OCI-LY7 (cell line): ENCODE measurements around the gene EFHD2. TPM values are rescaled to one million over a fixed set of nuclear protein-coding genes. Genes with fewer than 3 reads are reported as not detected.
"Not testable (repeated sequence)": the region's sequence is repeated elsewhere in the genome, so short reads cannot be mapped to it uniquely, and the experiment has no call there.

ENCODE experiments used
- BruUV-seq: library from RNA; stranded (reverse); fragments of 400-500 nt; replicated peaks from 2 replicates; lab custom pipeline; 2021; lab: Mats Ljungman, UMichigan
- CTCF ChIA-PET: fragments of 300-600 bp; sonication (Branson Sonifier 250); formaldehyde crosslinking; loops from one replicate; lab custom pipeline; 2022; ENCODE audit warnings: antibody characterized with exemption; ENCODE audit not compliant: unreplicated experiment; lab: Charles Lee
- POLR2A ChIA-PET: fragments of 300-600 bp; sonication (Branson Sonifier 250); formaldehyde crosslinking; loops from one replicate; lab custom pipeline; 2022; ENCODE audit warnings: antibody characterized with exemption; lab: Charles Lee
- DNase-seq: peaks from one replicate; pipeline ENCODE4 v3.0.0-alpha.2; 2015; ENCODE audit warnings: low spot score
- H2AFZ ChIP-seq: fragments of 200-600 bp; sonication (generic), shearing (Covaris generic); 2 replicates; pipeline ENCODE4 v1.6.1; 2014; ENCODE audit warnings: mild to moderate bottlenecking, antibody characterized with exemption, low read length, moderate library complexity
- H3K27ac ChIP-seq: fragments of 200-600 bp; sonication (generic); 2 replicates; pipeline ENCODE4 v1.5.1; 2014; ENCODE audit warnings: mixed run types, low read depth, mild to moderate bottlenecking, moderate library complexity, low read length, inconsistent platforms; ENCODE audit not compliant: poor library complexity, severe bottlenecking
- H3K36me3 ChIP-seq: fragments of 200-600 bp; sonication (generic); 2 replicates; pipeline ENCODE4 v1.6.1; 2014; ENCODE audit warnings: mild to moderate bottlenecking, antibody characterized with exemption, low read length, moderate library complexity, mixed read lengths; ENCODE audit not compliant: insufficient read depth
- H3K4me1 ChIP-seq: fragments of 200-600 bp; sonication (generic); 2 replicates; pipeline ENCODE4 v1.5.1; 2014; ENCODE audit warnings: mild to moderate bottlenecking, low read length; ENCODE audit not compliant: insufficient read depth, poor library complexity, severe bottlenecking
- H3K4me2 ChIP-seq: fragments of 200-600 bp; sonication (generic); 2 replicates; pipeline ENCODE4 v1.6.1; 2014; ENCODE audit warnings: mild to moderate bottlenecking, low read length
- H3K4me3 ChIP-seq: fragments of 200-600 bp; sonication (generic); 2 replicates; pipeline ENCODE4 v1.5.1; 2014; ENCODE audit warnings: mild to moderate bottlenecking, low read depth, low read length; ENCODE audit not compliant: poor library complexity, severe bottlenecking
- H3K79me2 ChIP-seq: fragments of 200-600 bp; sonication (generic); 2 replicates; pipeline ENCODE4 v1.6.1; 2016; ENCODE audit warnings: low read depth, mild to moderate bottlenecking, low read length, moderate library complexity, mixed read lengths; ENCODE audit not compliant: insufficient read depth
- H3K9me2 ChIP-seq: fragments of 200-600 bp; sonication (generic); 2 replicates; pipeline ENCODE4 v1.6.1; 2016; ENCODE audit warnings: mild to moderate bottlenecking, low read length, mixed read lengths; ENCODE audit not compliant: insufficient read depth
- H3K9me3 ChIP-seq: fragments of 200-600 bp; sonication (generic); 2 replicates; pipeline ENCODE4 v1.6.1; 2014; ENCODE audit warnings: mild to moderate bottlenecking, mixed run types, low read length, mixed read lengths
- H4K20me1 ChIP-seq: fragments of 200-600 bp; sonication (generic); 2 replicates; pipeline ENCODE4 v1.6.1; 2014; ENCODE audit warnings: mild to moderate bottlenecking, antibody characterized with exemption, low read length, moderate library complexity, mixed read lengths; ENCODE audit not compliant: insufficient read depth
- EZH2phosphoT487 ChIP-seq: fragments of 200-600 bp; sonication (generic); IDR thresholded peaks from 2 replicates; pipeline ENCODE4 v1.6.1; 2018; ENCODE audit warnings: low read depth, borderline replicate concordance, mild to moderate bottlenecking, mixed run types, antibody characterized with exemption, low read length, moderate library complexity, mixed read lengths
- intact Hi-C: fragments of 100-400 bp; cut with micrococcal nuclease; formaldehyde crosslinking; loops from one replicate; pipeline ENCODE4 v1.10.0; 2022; ENCODE audit not compliant: unreplicated experiment
- total RNA-seq, 2 experiments: library from RNA; depleted of rRNA in 1 of 2; stranded (reverse); fragments of >200 nt in 1 of 2; shearing (Covaris generic) in 1 of 2; gene quantifications; 2 replicates each; pipeline ENCODE4 v1.2.3, GENCODE V29; 2014 to 2022
- TF ChIP-seq, protein P1 (sequence below): fragments of 200-600 bp; sonication (generic); conservative IDR thresholded peaks from 2 replicates; pipeline ENCODE4 v1.5.1; 2014; ENCODE audit warnings: mild to moderate bottlenecking, antibody characterized with exemption, low read length, moderate library complexity, mixed read lengths

EFHD2 gene
- total RNA-seq, 2 experiments from 2014 or later = 27.3 to 42.0 TPM

DNA sequence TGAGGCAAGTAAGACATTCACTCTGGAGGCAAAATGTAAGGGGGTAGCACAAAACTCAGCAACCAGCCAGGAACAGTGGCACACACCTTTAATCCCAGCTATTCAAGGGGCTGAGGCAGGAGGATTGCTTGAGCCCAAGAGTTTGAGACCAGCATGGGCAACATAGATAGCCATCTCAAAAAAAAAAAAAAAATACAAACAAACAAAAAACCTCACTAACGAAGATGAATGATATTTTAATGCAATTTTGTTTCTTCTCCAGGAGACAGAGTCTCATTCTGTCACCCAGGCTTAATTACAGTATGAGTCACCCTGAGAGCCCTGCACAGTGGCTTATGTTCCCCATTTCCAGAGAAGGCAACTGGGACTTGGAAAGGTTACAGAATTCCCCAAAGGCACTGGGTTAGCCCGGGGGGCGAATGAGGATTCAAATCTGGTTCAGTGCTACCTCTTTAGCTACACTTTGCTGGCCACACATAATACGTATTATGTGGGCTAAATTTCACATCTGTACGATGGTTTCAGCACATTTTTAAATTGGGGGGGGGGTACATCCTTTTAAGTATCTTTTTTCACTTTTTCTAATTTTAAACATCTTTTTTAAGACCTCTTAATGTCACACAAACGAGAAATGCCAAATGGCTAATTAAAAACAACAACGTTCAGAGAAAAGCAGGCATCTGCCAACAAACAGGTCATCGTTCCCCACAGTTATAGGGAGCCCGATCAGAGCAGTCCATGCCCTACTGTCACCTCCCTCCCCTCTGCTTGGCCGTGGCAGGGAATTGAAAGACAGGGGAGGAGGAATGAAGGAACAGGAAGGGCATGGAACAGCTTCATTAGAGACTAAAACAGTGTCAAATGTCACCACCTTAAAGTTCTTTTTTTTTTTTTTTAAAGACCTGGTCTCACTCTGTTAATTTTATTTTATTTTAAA is 50.4 kb downstream of the EFHD2 start:
- BruUV-seq = no TSS peak
- intact Hi-C loops = no loop called here
- TF ChIP-seq, protein P1, sequence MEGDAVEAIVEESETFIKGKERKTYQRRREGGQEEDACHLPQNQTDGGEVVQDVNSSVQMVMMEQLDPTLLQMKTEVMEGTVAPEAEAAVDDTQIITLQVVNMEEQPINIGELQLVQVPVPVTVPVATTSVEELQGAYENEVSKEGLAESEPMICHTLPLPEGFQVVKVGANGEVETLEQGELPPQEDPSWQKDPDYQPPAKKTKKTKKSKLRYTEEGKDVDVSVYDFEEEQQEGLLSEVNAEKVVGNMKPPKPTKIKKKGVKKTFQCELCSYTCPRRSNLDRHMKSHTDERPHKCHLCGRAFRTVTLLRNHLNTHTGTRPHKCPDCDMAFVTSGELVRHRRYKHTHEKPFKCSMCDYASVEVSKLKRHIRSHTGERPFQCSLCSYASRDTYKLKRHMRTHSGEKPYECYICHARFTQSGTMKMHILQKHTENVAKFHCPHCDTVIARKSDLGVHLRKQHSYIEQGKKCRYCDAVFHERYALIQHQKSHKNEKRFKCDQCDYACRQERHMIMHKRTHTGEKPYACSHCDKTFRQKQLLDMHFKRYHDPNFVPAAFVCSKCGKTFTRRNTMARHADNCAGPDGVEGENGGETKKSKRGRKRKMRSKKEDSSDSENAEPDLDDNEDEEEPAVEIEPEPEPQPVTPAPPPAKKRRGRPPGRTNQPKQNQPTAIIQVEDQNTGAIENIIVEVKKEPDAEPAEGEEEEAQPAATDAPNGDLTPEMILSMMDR = no peak
- TF ChIP-seq EZH2phosphoT487 = no peak
- H3K4me2 ChIP-seq = no peak overlapping the region
- no peaks in the 10 kb centered on the region for H3K36me3 ChIP-seq
- H3K9me2 ChIP-seq = no peaks in the 10 kb centered on the region
- no peaks in the 10 kb centered on the region for H3K79me2 ChIP-seq
- H3K27ac ChIP-seq = no peak overlapping the region
- CTCF ChIA-PET = no interaction called here
- H3K4me3 ChIP-seq = no peak overlapping the region
- DNase-seq = no peak
- H2AFZ ChIP-seq = no peak overlapping the region
- H4K20me1 ChIP-seq = no peaks in the 10 kb centered on the region
- H3K4me1 ChIP-seq = no peaks in the 10 kb centered on the region
- H3K9me3 ChIP-seq = no peaks in the 10 kb centered on the region
- POLR2A ChIA-PET = interaction anchor here (0.7 kb wide), 1 partner anchor 23 kb away, joined by 3 read pairs; no protein-coding TSS in a partner anchor

DNA sequence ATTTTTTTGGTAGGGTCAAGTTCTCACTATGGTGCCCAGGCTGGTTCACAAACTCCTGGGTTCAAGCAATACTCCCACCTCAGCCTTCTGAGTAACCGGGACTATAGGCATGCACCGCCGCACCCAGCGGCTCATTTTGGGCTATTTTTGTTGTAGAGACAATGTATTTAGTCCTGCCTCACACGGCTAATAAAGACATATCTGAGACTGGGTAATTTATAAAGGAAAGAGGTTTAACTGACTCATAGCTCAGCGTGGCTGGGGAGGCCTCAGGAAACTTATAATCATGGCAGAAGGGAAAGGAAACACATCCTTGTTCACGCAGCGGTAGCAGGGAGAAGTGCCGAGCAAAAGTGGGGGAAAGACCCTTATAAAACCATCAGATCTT is 51.0 kb downstream of the EFHD2 start:
- POLR2A ChIA-PET = interaction anchor here (0.7 kb wide), 1 partner anchor 22 kb away, joined by 3 read pairs; no protein-coding TSS in a partner anchor
- no peaks in the 10 kb centered on the region for H3K79me2 ChIP-seq
- no peak overlapping the region for H2AFZ ChIP-seq
- intact Hi-C loops = no loop called here
- TF ChIP-seq, protein P1 = no peak
- TF ChIP-seq EZH2phosphoT487 = no peak
- H3K4me3 ChIP-seq = no peak overlapping the region
- H3K4me1 ChIP-seq = no peaks in the 10 kb centered on the region
- CTCF ChIA-PET = no interaction called here
- no peak overlapping the region for H3K27ac ChIP-seq
- H3K9me3 ChIP-seq = no peaks in the 10 kb centered on the region
- H3K4me2 ChIP-seq = no peak overlapping the region
- no peaks in the 10 kb centered on the region for H3K36me3 ChIP-seq
- no TSS peak for BruUV-seq
- no peaks in the 10 kb centered on the region for H4K20me1 ChIP-seq
- no peak for DNase-seq
- no peaks in the 10 kb centered on the region for H3K9me2 ChIP-seq

DNA sequence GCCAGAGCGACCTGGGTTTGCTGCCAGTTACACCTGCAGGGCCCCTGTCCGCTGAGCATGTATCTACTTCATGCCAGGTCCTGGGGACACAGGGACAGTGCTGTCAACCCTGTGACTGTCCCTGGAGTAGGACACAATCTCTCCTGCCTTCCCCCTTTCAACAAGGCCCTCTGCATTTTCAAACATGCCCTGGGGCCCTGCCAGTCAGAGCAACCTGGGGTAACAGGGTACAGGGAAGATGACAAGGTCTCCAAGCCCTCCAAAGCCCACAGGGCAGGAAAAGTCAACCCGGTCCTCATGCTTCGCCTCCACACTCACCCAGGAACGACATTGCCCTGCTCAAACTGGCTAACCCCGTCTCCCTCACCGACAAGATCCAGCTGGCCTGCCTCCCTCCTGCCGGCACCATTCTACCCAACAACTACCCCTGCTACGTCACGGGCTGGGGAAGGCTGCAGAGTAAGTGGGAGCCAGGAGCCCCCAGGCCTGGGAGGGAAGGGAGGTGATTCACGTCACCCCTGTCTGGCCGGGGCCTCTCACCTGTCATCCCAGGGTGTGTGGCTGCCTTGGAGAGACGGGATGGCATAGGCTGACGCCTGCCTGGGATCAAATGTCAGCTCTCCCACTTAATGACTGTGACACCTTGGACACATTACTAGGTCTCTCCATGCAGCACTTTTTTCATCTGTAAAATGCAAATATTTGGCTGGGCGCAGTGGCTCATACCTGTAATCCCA is 53.5 kb downstream of the EFHD2 start:
- H4K20me1 ChIP-seq, H3K9me3 ChIP-seq, H3K9me2 ChIP-seq, DNase-seq, H3K4me3 ChIP-seq, intact Hi-C loops, H3K36me3 ChIP-seq, H3K27ac ChIP-seq, H3K4me1 ChIP-seq, H3K4me2 ChIP-seq, CTCF ChIA-PET, H2AFZ ChIP-seq, BruUV-seq, POLR2A ChIA-PET, H3K79me2 ChIP-seq: not testable (repeated sequence)

DNA sequence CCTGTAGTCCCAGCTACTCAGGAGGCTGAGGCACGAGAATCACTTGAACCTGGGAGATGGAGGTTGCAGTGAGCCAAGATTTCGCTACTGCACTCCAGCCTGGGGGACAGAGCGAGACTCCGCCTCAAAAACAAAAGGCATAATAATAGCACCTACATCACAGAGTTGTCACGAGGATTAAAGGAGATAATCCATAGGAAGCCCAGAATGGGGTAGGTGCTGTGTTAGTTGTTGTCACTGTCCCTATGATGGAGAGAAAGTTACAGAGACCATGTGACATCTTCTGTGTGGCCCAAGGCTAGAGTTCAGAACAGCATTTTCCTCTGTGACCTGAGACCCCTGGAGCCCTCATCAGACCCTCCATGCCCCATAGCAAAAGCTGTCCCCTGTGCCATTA is 54.2 kb downstream of the EFHD2 start:
- H3K36me3 ChIP-seq, H3K27ac ChIP-seq, H2AFZ ChIP-seq, POLR2A ChIA-PET, DNase-seq, BruUV-seq, H3K4me1 ChIP-seq, intact Hi-C loops, H4K20me1 ChIP-seq, H3K79me2 ChIP-seq, H3K4me2 ChIP-seq, CTCF ChIA-PET, H3K4me3 ChIP-seq, H3K9me2 ChIP-seq, H3K9me3 ChIP-seq: not testable (repeated sequence)
